HEK293 (cell line): ENCODE results near the gene IGSF9B.

Experiments
- CTCF ChIA-PET: fragments of 350-600 bp; formaldehyde crosslinking; extraction: SDS; loops from one replicate; lab custom pipeline; 2021; ENCODE audit warnings: antibody characterized with exemption; lab: Yijun Ruan, JAX
- POLR2A ChIA-PET: fragments of 300-600 bp; formaldehyde crosslinking; extraction: SDS; loops from one replicate; lab custom pipeline; 2020; ENCODE audit warnings: antibody characterized with exemption, inconsistent platforms; lab: Yijun Ruan, JAX
- H3K27ac ChIP-seq: fragments of 200-500 bp; sonication (Bioruptor generic); 2 replicates; pipeline ENCODE4 v1.5.1; 2014; ENCODE audit warnings: low read depth, low read length, control low read depth, inconsistent platforms; ENCODE audit errors: extremely low read depth
- H3K36me3 ChIP-seq, 2 experiments: fragments of 200-500 bp in 1 of 2; sonication (Bioruptor generic) in 1 of 2; 1 replicate in 1 of 2; 2 replicates in 1 of 2; pipeline ENCODE4 v1.5.1; 2014 to 2017; ENCODE audit warnings: inconsistent platforms in 2 of 2, low read length in 2 of 2; ENCODE audit not compliant: control insufficient read depth in 2 of 2, insufficient read depth in 1 of 2
- H3K4me1 ChIP-seq: fragments of 200-500 bp; sonication (Bioruptor generic); 2 replicates; pipeline ENCODE4 v1.5.1; 2014; ENCODE audit warnings: mild to moderate bottlenecking, low read length, inconsistent platforms; ENCODE audit not compliant: control insufficient read depth, insufficient read depth
- H3K4me3 ChIP-seq: 2 replicates; pipeline ENCODE4 v1.5.1; 2011; ENCODE audit warnings: low read depth, mild to moderate bottlenecking, control low read depth, low read length, moderate library complexity
- H3K9me3 ChIP-seq: fragments of 200-500 bp; sonication (Bioruptor generic); 2 replicates; pipeline ENCODE4 v1.5.1; 2014; ENCODE audit warnings: low read depth, low read length, inconsistent platforms; ENCODE audit not compliant: control insufficient read depth, insufficient read depth
- AEBP2 ChIP-seq: fragments of 450-650 bp; formaldehyde crosslinking; IDR thresholded peaks from 2 replicates; pipeline ENCODE4 v1.5.1; 2016; ENCODE audit warnings: missing biosample characterization, missing genetic modification characterization, borderline replicate concordance
- ATF2 ChIP-seq: fragments of 450-650 bp; formaldehyde crosslinking; IDR thresholded peaks from 2 replicates; pipeline ENCODE4 v1.5.1; 2016; ENCODE audit warnings: missing biosample characterization, missing genetic modification characterization, low read depth
- EGR2 ChIP-seq: fragments of 450-650 bp; formaldehyde crosslinking; IDR thresholded peaks from 2 replicates; pipeline ENCODE4 v1.5.1; 2016; ENCODE audit warnings: low read depth, missing biosample characterization, missing genetic modification characterization
- ELK4 ChIP-seq: IDR thresholded peaks from 2 replicates; pipeline ENCODE4 v1.6.1; 2011; ENCODE audit warnings: mild to moderate bottlenecking, low read depth, low read length, borderline replicate concordance
- GLI2 ChIP-seq: fragments of 450-650 bp; formaldehyde crosslinking; IDR thresholded peaks from 2 replicates; pipeline ENCODE4; 2017; ENCODE audit warnings: missing biosample characterization, missing genetic modification characterization, low read depth, borderline replicate concordance
- TSHZ1 ChIP-seq: fragments of 450-650 bp; formaldehyde crosslinking; IDR thresholded peaks from 2 replicates; pipeline ENCODE4 v1.5.1; 2016; ENCODE audit warnings: missing biosample characterization, missing genetic modification characterization, borderline replicate concordance
- WT1 ChIP-seq: fragments of 450-650 bp; formaldehyde crosslinking; IDR thresholded peaks from 2 replicates; pipeline ENCODE4 v1.5.1; 2016; ENCODE audit warnings: missing biosample characterization, missing genetic modification characterization
- ZBTB21 ChIP-seq: fragments of 450-650 bp; formaldehyde crosslinking; IDR thresholded peaks from 2 replicates; pipeline ENCODE4 v1.5.1; 2017; ENCODE audit warnings: missing biosample characterization, missing genetic modification characterization
- ZEB2 ChIP-seq: fragments of 450-650 bp; formaldehyde crosslinking; IDR thresholded peaks from 2 replicates; pipeline ENCODE4 v1.5.1; 2016; ENCODE audit warnings: missing biosample characterization, missing genetic modification characterization
- ZFP3 ChIP-seq: fragments of 450-650 bp; formaldehyde crosslinking; IDR thresholded peaks from 2 replicates; pipeline ENCODE4 v1.5.1; 2016; ENCODE audit warnings: low read depth, missing biosample characterization, missing genetic modification characterization
- ZNF121 ChIP-seq: fragments of 450-650 bp; formaldehyde crosslinking; IDR thresholded peaks from 2 replicates; pipeline ENCODE4 v1.5.1; 2016; ENCODE audit warnings: missing biosample characterization, missing genetic modification characterization
- ZNF211 ChIP-seq: fragments of 450-650 bp; formaldehyde crosslinking; IDR thresholded peaks from 2 replicates; pipeline ENCODE4 v1.5.1; 2016; ENCODE audit warnings: low read depth, missing biosample characterization, missing genetic modification characterization
- ZNF23 ChIP-seq: fragments of 450-650 bp; formaldehyde crosslinking; IDR thresholded peaks from 2 replicates; pipeline ENCODE4 v1.5.1; 2016; ENCODE audit warnings: missing biosample characterization, missing genetic modification characterization, borderline replicate concordance
- ZNF239 ChIP-seq: fragments of 450-650 bp; formaldehyde crosslinking; IDR thresholded peaks from 2 replicates; pipeline ENCODE4 v1.5.1; 2016; ENCODE audit warnings: missing biosample characterization, missing genetic modification characterization
- ZNF24 ChIP-seq: fragments of 450-650 bp; formaldehyde crosslinking; IDR thresholded peaks from 2 replicates; pipeline ENCODE4 v1.5.1; 2016; ENCODE audit warnings: missing biosample characterization, missing genetic modification characterization
- ZNF26 ChIP-seq: fragments of 450-650 bp; formaldehyde crosslinking; IDR thresholded peaks from 2 replicates; pipeline ENCODE4 v1.5.1; 2016; ENCODE audit warnings: missing biosample characterization, missing genetic modification characterization
- ZNF280C ChIP-seq: fragments of 450-650 bp; formaldehyde crosslinking; IDR thresholded peaks from 2 replicates; pipeline ENCODE4 v1.5.1; 2016; ENCODE audit warnings: missing biosample characterization, missing genetic modification characterization
- ZNF37A ChIP-seq: fragments of 450-650 bp; IDR thresholded peaks from 2 replicates; pipeline ENCODE4 v1.5.1; 2018; ENCODE audit warnings: missing biosample characterization, missing genetic modification characterization
- ZNF514 ChIP-seq: fragments of 450-650 bp; formaldehyde crosslinking; IDR thresholded peaks from 2 replicates; pipeline ENCODE4 v1.5.1; 2016; ENCODE audit warnings: missing biosample characterization, missing genetic modification characterization
- ZNF585B ChIP-seq: fragments of 450-650 bp; formaldehyde crosslinking; IDR thresholded peaks from 2 replicates; pipeline ENCODE4 v1.5.1; 2016; ENCODE audit warnings: missing biosample characterization, missing genetic modification characterization
- ZNF654 ChIP-seq: fragments of 450-650 bp; formaldehyde crosslinking; IDR thresholded peaks from 2 replicates; pipeline ENCODE4 v1.5.1; 2016; ENCODE audit warnings: low read depth, missing biosample characterization, missing genetic modification characterization
- ZNF658 ChIP-seq: fragments of 450-650 bp; formaldehyde crosslinking; IDR thresholded peaks from 2 replicates; pipeline ENCODE4; 2016; ENCODE audit warnings: missing biosample characterization, missing genetic modification characterization
- ZNF76 ChIP-seq: fragments of 450-650 bp; formaldehyde crosslinking; IDR thresholded peaks from 2 replicates; pipeline ENCODE4; 2016; ENCODE audit warnings: low read depth, missing biosample characterization, missing genetic modification characterization, borderline replicate concordance
- ZNF792 ChIP-seq: fragments of 450-650 bp; formaldehyde crosslinking; IDR thresholded peaks from 2 replicates; pipeline ENCODE4 v1.5.1; 2016; ENCODE audit warnings: missing biosample characterization, missing genetic modification characterization

The IGSF9B gene

GRCh38 chr11:133864756-133865155, 92.0 kb downstream of the IGSF9B start:
- Histone ChIP-seq H3K4me1 (no peaks in the 10 kb centered on the region), H3K27ac (no peak overlapping the region), H3K36me3 (no peaks in the 10 kb centered on the region), H3K4me3 (no peak overlapping the region), H3K9me3 (no peaks in the 10 kb centered on the region)
- TF ChIP-seq ZNF26 (tag by site-specific recombination) (no peak), ZNF37A (no peak), ZNF23 (no peak), ZNF280C (tag by site-specific recombination) (no peak), ZBTB21 (tag by site-specific recombination) (no peak), ZEB2 (no peak), ZNF24 (tag by site-specific recombination) (no peak), WT1 (tag by site-specific recombination) (no peak), ZNF211 (no peak), ZFP3 (tag by site-specific recombination) (no peak), TSHZ1 (tag by site-specific recombination) (no peak), ZNF658 (no peak), ATF2 (no peak), ZNF121 (tag by site-specific recombination) (no peak)
- ChIA-PET POLR2A (no interaction called here), CTCF (no interaction called here)

GRCh38 chr11:133860151-133860550, 96.6 kb downstream of the IGSF9B start:
- no peak for TF ChIP-seq ELK4
- TF ChIP-seq AEBP2 (tag by site-specific recombination) = no peak
- no peak for TF ChIP-seq ZNF792
- TF ChIP-seq ZNF76 (tag by site-specific recombination) = no peak
- TF ChIP-seq ZNF654 (tag by site-specific recombination) = no peak
- TF ChIP-seq ZNF239 (tag by site-specific recombination) = no peak
- TF ChIP-seq GLI2 (tag by site-specific recombination) = no peak
- TF ChIP-seq ZNF514 = no peak
- TF ChIP-seq ZNF585B (tag by site-specific recombination) = no peak
- no peak for TF ChIP-seq EGR2 (tag by site-specific recombination)
- TF ChIP-seq, all 188 proteins: peak for 0
- CTCF ChIA-PET = interaction anchor here (0.7 kb wide), 1 partner anchor 46 kb away, joined by 4 read pairs; no protein-coding TSS in a partner anchor
- POLR2A ChIA-PET = no interaction called here
- Histone ChIP-seq H3K4me3 (no peak overlapping the region), H3K36me3 (no peaks in the 10 kb centered on the region), H3K27ac (no peak overlapping the region), H3K9me3 (no peaks in the 10 kb centered on the region), H3K4me1 (no peaks in the 10 kb centered on the region)
